NCI-H748 treated with DMSO at 0.1 percent for 48 hours (cell line): ENCODE results near the gene ANKRD34C.
"Not testable (repeated sequence)": the region's sequence is repeated elsewhere in the genome, so short reads cannot be mapped to it uniquely, and the experiment has no call there.

Experiments used
- DNase-seq: peaks from one replicate; lab custom pipeline; 2025; lab: John Stamatoyannopoulos, UW

The ANKRD34C gene

GRCh38 chr15:79311901-79312553 lies 29.5 kb downstream of the ANKRD34C start:
- no peak for DNase-seq

- DNase-seq, result no peak
These were observed 31.7 kb downstream of the ANKRD34C start for GRCh38 chr15:79314186-79314585.

GRCh38 chr15:79314811-79315210 lies 32.3 kb downstream of the ANKRD34C start:
- no peak for DNase-seq

- DNase-seq, result no peak
These were observed 33.3 kb downstream of the ANKRD34C start for GRCh38 chr15:79315623-79316328.

GRCh38 chr15:79316864-79317263 lies 34.3 kb downstream of the ANKRD34C start:
- no peak for DNase-seq

GRCh38 chr15:79319973-79320372 lies 37.5 kb downstream of the ANKRD34C start:
- DNase-seq, result not testable (repeated sequence)

GRCh38 chr15:79321876-79322275 lies 39.4 kb downstream of the ANKRD34C start:
- no peak for DNase-seq

- DNase-seq, result no peak
These were observed 39.8 kb downstream of the ANKRD34C start for GRCh38 chr15:79322306-79322705.

GRCh38 chr15:79322945-79323344 lies 40.4 kb downstream of the ANKRD34C start:
- DNase-seq, result no peak

- no peak for DNase-seq
These were observed 46.7 kb downstream of the ANKRD34C start for GRCh38 chr15:79329171-79329611.
